Left ventricle myocardium inferior (tissue), 1 donor: ENCODE results near the gene PTPRG. TPM values are rescaled to one million over a fixed set of nuclear protein-coding genes. Genes with fewer than 3 reads are reported as not detected.

ENCODE experiments used
- DNase-seq: peaks from one replicate; pipeline ENCODE4 v3.0.0-alpha.2; 2020
- H3K27ac ChIP-seq: fragments of 200-600 bp; replicated peaks from 2 replicates; pipeline ENCODE4 v1.8.0; 2021
- H3K27me3 ChIP-seq: fragments of 200-600 bp; 2 replicates; pipeline ENCODE4 v1.8.0; 2021; ENCODE audit warnings: low read depth
- H3K36me3 ChIP-seq: fragments of 200-600 bp; 2 replicates; pipeline ENCODE4 v1.8.0; 2021
- H3K4me1 ChIP-seq: fragments of 200-600 bp; 2 replicates; pipeline ENCODE4 v1.8.0; 2021
- H3K4me3 ChIP-seq: fragments of 200-600 bp; 2 replicates; pipeline ENCODE4 v1.8.0; 2021; ENCODE audit warnings: mild to moderate bottlenecking, moderate library complexity
- H3K9me3 ChIP-seq: fragments of 200-600 bp; replicated peaks from 2 replicates; pipeline ENCODE4 v1.8.0; 2021
- CTCF ChIP-seq: fragments of 200-600 bp; IDR thresholded peaks from 2 replicates; pipeline ENCODE4 v1.8.0; 2021; ENCODE audit warnings: antibody characterized with exemption, mild to moderate bottlenecking, borderline replicate concordance
- intact Hi-C: fragments of 100-400 bp; cut with micrococcal nuclease; formaldehyde crosslinking; loops from one replicate; pipeline ENCODE4 v1.11.0; 2022
- total RNA-seq: library from RNA; stranded (reverse); fragmentation: NEBNext Ultra II Directional; extraction: Animal tissue kit (Norgen Biotek cat#: 25700); gene quantifications from one replicate; pipeline ENCODE4 v1.2.1, GENCODE V29; 2021
- donor health status: DM: no; HTN: yes; CAD: no; lungs with severe emphysema.

Gene PTPRG
- total RNA-seq, 1 donor from 2014 or later, result 29.6 TPM

GRCh38 chr3:61625429-61625828 lies 64.1 kb downstream of the PTPRG start:
- H3K4me3 ChIP-seq, result no peak overlapping the region
- peaks cover 71% of the 10 kb centered on the region for H3K4me1 ChIP-seq
- intact Hi-C loops, result no loop called here
- H3K27me3 ChIP-seq, result no peaks in the 10 kb centered on the region
- H3K9me3 ChIP-seq, result no peaks in the 10 kb centered on the region
- no peak for TF ChIP-seq CTCF
- no peak overlapping the region for H3K27ac ChIP-seq
- no peak for DNase-seq
- no peaks in the 10 kb centered on the region for H3K36me3 ChIP-seq

- DNase-seq, result no peak
- Histone ChIP-seq H3K9me3 (no peaks in the 10 kb centered on the region), H3K36me3 (no peaks in the 10 kb centered on the region), H3K4me1 (peaks cover 80% of the 10 kb centered on the region), H3K27me3 (no peaks in the 10 kb centered on the region), H3K27ac (no peak overlapping the region), H3K4me3 (no peak overlapping the region)
- intact Hi-C loops, result no loop called here
- no peak for TF ChIP-seq CTCF
Observed at GRCh38 chr3:61626484-61626883, 65.1 kb downstream of the PTPRG start.

- no peak for DNase-seq
- H3K9me3 ChIP-seq, result peaks cover 2% of the 10 kb centered on the region
- no peak for TF ChIP-seq CTCF
- H3K4me1 ChIP-seq, result peaks cover 83% of the 10 kb centered on the region
- no peaks in the 10 kb centered on the region for H3K27me3 ChIP-seq
- no peak overlapping the region for H3K4me3 ChIP-seq
- peak overlapping the region; percentile 1 for H3K27ac ChIP-seq
- intact Hi-C loops, result no loop called here
- H3K36me3 ChIP-seq, result no peaks in the 10 kb centered on the region
Observed at GRCh38 chr3:61627768-61628185, 66.4 kb downstream of the PTPRG start.

- Histone ChIP-seq H3K36me3 (no peaks in the 10 kb centered on the region), H3K27ac (no peak overlapping the region), H3K9me3 (peaks cover 10% of the 10 kb centered on the region), H3K27me3 (no peaks in the 10 kb centered on the region), H3K4me1 (peaks cover 75% of the 10 kb centered on the region), H3K4me3 (no peak overlapping the region)
- no peak for DNase-seq
- intact Hi-C loops, result no loop called here
- TF ChIP-seq CTCF, result no peak
Observed at GRCh38 chr3:61628636-61629035, 67.3 kb downstream of the PTPRG start.

- intact Hi-C loops, result no loop called here
- peaks cover 69% of the 10 kb centered on the region for H3K4me1 ChIP-seq
- peaks cover 14% of the 10 kb centered on the region for H3K9me3 ChIP-seq
- no peak for DNase-seq
- H3K27ac ChIP-seq, result no peak overlapping the region
- no peak for TF ChIP-seq CTCF
- no peaks in the 10 kb centered on the region for H3K27me3 ChIP-seq
- H3K36me3 ChIP-seq, result no peaks in the 10 kb centered on the region
- no peak overlapping the region for H3K4me3 ChIP-seq
Observed at GRCh38 chr3:61629442-61629841, 68.1 kb downstream of the PTPRG start.
